HEK293 (cell line): ENCODE results near the gene WFDC12.

ENCODE experiments used
- CTCF ChIA-PET: fragments of 350-600 bp; formaldehyde crosslinking; extraction: SDS; loops from one replicate; lab custom pipeline; 2021; ENCODE audit warnings: antibody characterized with exemption; lab: Yijun Ruan, JAX
- POLR2A ChIA-PET: fragments of 300-600 bp; formaldehyde crosslinking; extraction: SDS; loops from one replicate; lab custom pipeline; 2020; ENCODE audit warnings: antibody characterized with exemption, inconsistent platforms; lab: Yijun Ruan, JAX
- H3K27ac ChIP-seq: fragments of 200-500 bp; sonication (Bioruptor generic); 2 replicates; pipeline ENCODE4 v1.5.1; 2014; ENCODE audit warnings: low read depth, low read length, control low read depth, inconsistent platforms; ENCODE audit errors: extremely low read depth
- H3K36me3 ChIP-seq, 2 experiments: fragments of 200-500 bp in 1 of 2; sonication (Bioruptor generic) in 1 of 2; 1 replicate in 1 of 2; 2 replicates in 1 of 2; pipeline ENCODE4 v1.5.1; 2014 to 2017; ENCODE audit warnings: inconsistent platforms in 2 of 2, low read length in 2 of 2; ENCODE audit not compliant: control insufficient read depth in 2 of 2, insufficient read depth in 1 of 2
- H3K4me1 ChIP-seq: fragments of 200-500 bp; sonication (Bioruptor generic); 2 replicates; pipeline ENCODE4 v1.5.1; 2014; ENCODE audit warnings: mild to moderate bottlenecking, low read length, inconsistent platforms; ENCODE audit not compliant: control insufficient read depth, insufficient read depth
- H3K4me3 ChIP-seq: 2 replicates; pipeline ENCODE4 v1.5.1; 2011; ENCODE audit warnings: low read depth, mild to moderate bottlenecking, control low read depth, low read length, moderate library complexity
- H3K9me3 ChIP-seq: fragments of 200-500 bp; sonication (Bioruptor generic); 2 replicates; pipeline ENCODE4 v1.5.1; 2014; ENCODE audit warnings: low read depth, low read length, inconsistent platforms; ENCODE audit not compliant: control insufficient read depth, insufficient read depth
- ATF2 ChIP-seq: fragments of 450-650 bp; formaldehyde crosslinking; IDR thresholded peaks from 2 replicates; pipeline ENCODE4 v1.5.1; 2016; ENCODE audit warnings: missing biosample characterization, missing genetic modification characterization, low read depth
- OVOL3 ChIP-seq: fragments of 450-650 bp; formaldehyde crosslinking; IDR thresholded peaks from 2 replicates; pipeline ENCODE4 v1.5.1; 2016; ENCODE audit warnings: missing biosample characterization, missing genetic modification characterization
- PBX3 ChIP-seq: sonication (generic); formaldehyde crosslinking; IDR thresholded peaks from 2 replicates; pipeline ENCODE4 v1.8.1; 2022; ENCODE audit warnings: mild to moderate bottlenecking, moderate library complexity, missing genetic modification reagents
- YY2 ChIP-seq: fragments of 450-650 bp; formaldehyde crosslinking; IDR thresholded peaks from 2 replicates; pipeline ENCODE4 v1.5.1; 2016; ENCODE audit warnings: missing biosample characterization, missing genetic modification characterization
- ZBTB21 ChIP-seq: fragments of 450-650 bp; formaldehyde crosslinking; IDR thresholded peaks from 2 replicates; pipeline ENCODE4 v1.5.1; 2017; ENCODE audit warnings: missing biosample characterization, missing genetic modification characterization
- ZNF214 ChIP-seq: fragments of 450-650 bp; formaldehyde crosslinking; IDR thresholded peaks from 2 replicates; pipeline ENCODE4 v1.5.1; 2017; ENCODE audit warnings: missing biosample characterization, mild to moderate bottlenecking, missing genetic modification characterization, borderline replicate concordance
- ZNF37A ChIP-seq: fragments of 450-650 bp; IDR thresholded peaks from 2 replicates; pipeline ENCODE4 v1.5.1; 2018; ENCODE audit warnings: missing biosample characterization, missing genetic modification characterization
- ZNF391 ChIP-seq: fragments of 450-650 bp; formaldehyde crosslinking; IDR thresholded peaks from 2 replicates; pipeline ENCODE4 v1.5.1; 2016; ENCODE audit warnings: low read depth, missing biosample characterization, missing genetic modification characterization, borderline replicate concordance
- ZNF510 ChIP-seq: fragments of 450-650 bp; formaldehyde crosslinking; IDR thresholded peaks from 2 replicates; pipeline ENCODE4 v1.5.1; 2018; ENCODE audit warnings: mild to moderate bottlenecking, missing genetic modification characterization, missing biosample characterization; ENCODE audit not compliant: insufficient replicate concordance
- ZNF548 ChIP-seq: fragments of 450-650 bp; formaldehyde crosslinking; IDR thresholded peaks from 2 replicates; pipeline ENCODE4 v1.5.1; 2016; ENCODE audit warnings: missing biosample characterization, missing genetic modification characterization
- ZNF621 ChIP-seq: fragments of 450-650 bp; formaldehyde crosslinking; IDR thresholded peaks from 2 replicates; pipeline ENCODE4 v1.5.1; 2017; ENCODE audit warnings: missing biosample characterization, missing genetic modification characterization
- ZNF660 ChIP-seq: fragments of 450-650 bp; IDR thresholded peaks from 2 replicates; pipeline ENCODE4 v1.5.1; 2018; ENCODE audit warnings: missing biosample characterization, mild to moderate bottlenecking, missing genetic modification characterization
- ZNF707 ChIP-seq: fragments of 450-650 bp; formaldehyde crosslinking; IDR thresholded peaks from 2 replicates; pipeline ENCODE4 v1.5.1; 2016; ENCODE audit warnings: missing biosample characterization, missing genetic modification characterization
- TF ChIP-seq, protein P1 (sequence below): fragments of 450-650 bp; formaldehyde crosslinking; conservative IDR thresholded peaks from 2 replicates; pipeline ENCODE4 v1.5.1; 2016; ENCODE audit warnings: low read depth, missing biosample characterization, missing genetic modification characterization
- TF ChIP-seq, protein P2 (sequence below): fragments of 450-650 bp; formaldehyde crosslinking; IDR thresholded peaks from 2 replicates; pipeline ENCODE4 v1.5.1; 2016; ENCODE audit warnings: missing biosample characterization, missing genetic modification characterization
- TF ChIP-seq, protein P3 (sequence below): fragments of 450-650 bp; formaldehyde crosslinking; IDR thresholded peaks from 2 replicates; pipeline ENCODE4 v1.5.1; 2016; ENCODE audit warnings: missing biosample characterization, missing genetic modification characterization
- TF ChIP-seq, protein P4 (sequence below): fragments of 450-650 bp; formaldehyde crosslinking; IDR thresholded peaks from 2 replicates; pipeline ENCODE4 v1.5.1; 2017; ENCODE audit warnings: missing biosample characterization, missing genetic modification characterization

The WFDC12 gene

GRCh38 chr20:45109634-45110033, 14.6 kb downstream of the WFDC12 start (continued):
- no peak for TF ChIP-seq ZNF214 (tag by site-specific recombination)
- no peak for TF ChIP-seq ZNF391

- Histone ChIP-seq H3K36me3 (no peaks in the 10 kb centered on the region), H3K4me1 (no peaks in the 10 kb centered on the region), H3K4me3 (no peak overlapping the region), H3K9me3 (no peaks in the 10 kb centered on the region), H3K27ac (no peak overlapping the region)
- ChIA-PET CTCF (interaction anchor here (0.6 to 4.1 kb wide), 6 partner anchors 9 to 186 kb away, joined by 3 to 14 read pairs (median 9); no protein-coding TSS in a partner anchor), POLR2A (no interaction called here)
- no peak for TF ChIP-seq ZNF548 (tag by site-specific recombination)
- no peak for TF ChIP-seq ZNF660 (tag by site-specific recombination)
- TF ChIP-seq ZNF707, result no peak
- no peak for TF ChIP-seq ZNF391
- TF ChIP-seq, protein P1, sequence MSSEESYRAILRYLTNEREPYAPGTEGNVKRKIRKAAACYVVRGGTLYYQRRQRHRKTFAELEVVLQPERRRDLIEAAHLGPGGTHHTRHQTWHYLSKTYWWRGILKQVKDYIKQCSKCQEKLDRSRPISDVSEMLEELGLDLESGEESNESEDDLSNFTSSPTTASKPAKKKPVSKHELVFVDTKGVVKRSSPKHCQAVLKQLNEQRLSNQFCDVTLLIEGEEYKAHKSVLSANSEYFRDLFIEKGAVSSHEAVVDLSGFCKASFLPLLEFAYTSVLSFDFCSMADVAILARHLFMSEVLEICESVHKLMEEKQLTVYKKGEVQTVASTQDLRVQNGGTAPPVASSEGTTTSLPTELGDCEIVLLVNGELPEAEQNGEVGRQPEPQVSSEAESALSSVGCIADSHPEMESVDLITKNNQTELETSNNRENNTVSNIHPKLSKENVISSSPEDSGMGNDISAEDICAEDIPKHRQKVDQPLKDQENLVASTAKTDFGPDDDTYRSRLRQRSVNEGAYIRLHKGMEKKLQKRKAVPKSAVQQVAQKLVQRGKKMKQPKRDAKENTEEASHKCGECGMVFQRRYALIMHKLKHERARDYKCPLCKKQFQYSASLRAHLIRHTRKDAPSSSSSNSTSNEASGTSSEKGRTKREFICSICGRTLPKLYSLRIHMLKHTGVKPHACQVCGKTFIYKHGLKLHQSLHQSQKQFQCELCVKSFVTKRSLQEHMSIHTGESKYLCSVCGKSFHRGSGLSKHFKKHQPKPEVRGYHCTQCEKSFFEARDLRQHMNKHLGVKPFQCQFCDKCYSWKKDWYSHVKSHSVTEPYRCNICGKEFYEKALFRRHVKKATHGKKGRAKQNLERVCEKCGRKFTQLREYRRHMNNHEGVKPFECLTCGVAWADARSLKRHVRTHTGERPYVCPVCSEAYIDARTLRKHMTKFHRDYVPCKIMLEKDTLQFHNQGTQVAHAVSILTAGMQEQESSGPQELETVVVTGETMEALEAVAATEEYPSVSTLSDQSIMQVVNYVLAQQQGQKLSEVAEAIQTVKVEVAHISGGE (tag by site-specific recombination), result no peak
- TF ChIP-seq OVOL3 (tag by site-specific recombination), result no peak
- TF ChIP-seq, protein P2, sequence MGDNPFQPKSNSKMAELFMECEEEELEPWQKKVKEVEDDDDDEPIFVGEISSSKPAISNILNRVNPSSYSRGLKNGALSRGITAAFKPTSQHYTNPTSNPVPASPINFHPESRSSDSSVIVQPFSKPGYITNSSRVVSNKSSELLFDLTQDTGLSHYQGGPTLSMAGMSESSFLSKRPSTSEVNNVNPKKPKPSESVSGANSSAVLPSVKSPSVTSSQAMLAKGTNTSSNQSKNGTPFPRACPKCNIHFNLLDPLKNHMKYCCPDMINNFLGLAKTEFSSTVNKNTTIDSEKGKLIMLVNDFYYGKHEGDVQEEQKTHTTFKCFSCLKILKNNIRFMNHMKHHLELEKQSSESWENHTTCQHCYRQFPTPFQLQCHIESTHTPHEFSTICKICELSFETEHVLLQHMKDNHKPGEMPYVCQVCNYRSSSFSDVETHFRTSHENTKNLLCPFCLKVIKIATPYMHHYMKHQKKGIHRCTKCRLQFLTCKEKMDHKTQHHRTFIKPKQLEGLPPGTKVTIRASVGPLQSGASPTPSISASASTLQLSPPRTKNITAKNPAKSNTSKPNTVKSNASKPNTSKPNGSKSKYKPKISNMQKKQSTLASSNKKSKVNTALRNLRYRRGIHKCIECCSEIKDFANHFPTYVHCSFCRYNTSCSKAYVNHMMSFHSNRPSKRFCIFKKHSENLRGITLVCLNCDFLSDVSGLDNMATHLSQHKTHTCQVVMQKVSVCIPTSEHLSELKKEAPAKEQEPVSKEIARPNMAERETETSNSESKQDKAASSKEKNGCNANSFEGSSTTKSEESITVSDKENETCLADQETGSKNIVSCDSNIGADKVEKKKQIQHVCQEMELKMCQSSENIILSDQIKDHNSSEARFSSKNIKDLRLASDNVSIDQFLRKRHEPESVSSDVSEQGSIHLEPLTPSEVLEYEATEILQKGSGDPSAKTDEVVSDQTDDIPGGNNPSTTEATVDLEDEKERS, result no peak
- TF ChIP-seq ATF2, result no peak
- TF ChIP-seq ZNF621 (tag by site-specific recombination), result no peak
- no peak for TF ChIP-seq YY2 (tag by site-specific recombination)
- TF ChIP-seq, protein P3, sequence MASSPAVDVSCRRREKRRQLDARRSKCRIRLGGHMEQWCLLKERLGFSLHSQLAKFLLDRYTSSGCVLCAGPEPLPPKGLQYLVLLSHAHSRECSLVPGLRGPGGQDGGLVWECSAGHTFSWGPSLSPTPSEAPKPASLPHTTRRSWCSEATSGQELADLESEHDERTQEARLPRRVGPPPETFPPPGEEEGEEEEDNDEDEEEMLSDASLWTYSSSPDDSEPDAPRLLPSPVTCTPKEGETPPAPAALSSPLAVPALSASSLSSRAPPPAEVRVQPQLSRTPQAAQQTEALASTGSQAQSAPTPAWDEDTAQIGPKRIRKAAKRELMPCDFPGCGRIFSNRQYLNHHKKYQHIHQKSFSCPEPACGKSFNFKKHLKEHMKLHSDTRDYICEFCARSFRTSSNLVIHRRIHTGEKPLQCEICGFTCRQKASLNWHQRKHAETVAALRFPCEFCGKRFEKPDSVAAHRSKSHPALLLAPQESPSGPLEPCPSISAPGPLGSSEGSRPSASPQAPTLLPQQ (tag by site-specific recombination), result no peak
- no peak for TF ChIP-seq PBX3 (CRISPR knock-in tag)
- TF ChIP-seq, protein P4, sequence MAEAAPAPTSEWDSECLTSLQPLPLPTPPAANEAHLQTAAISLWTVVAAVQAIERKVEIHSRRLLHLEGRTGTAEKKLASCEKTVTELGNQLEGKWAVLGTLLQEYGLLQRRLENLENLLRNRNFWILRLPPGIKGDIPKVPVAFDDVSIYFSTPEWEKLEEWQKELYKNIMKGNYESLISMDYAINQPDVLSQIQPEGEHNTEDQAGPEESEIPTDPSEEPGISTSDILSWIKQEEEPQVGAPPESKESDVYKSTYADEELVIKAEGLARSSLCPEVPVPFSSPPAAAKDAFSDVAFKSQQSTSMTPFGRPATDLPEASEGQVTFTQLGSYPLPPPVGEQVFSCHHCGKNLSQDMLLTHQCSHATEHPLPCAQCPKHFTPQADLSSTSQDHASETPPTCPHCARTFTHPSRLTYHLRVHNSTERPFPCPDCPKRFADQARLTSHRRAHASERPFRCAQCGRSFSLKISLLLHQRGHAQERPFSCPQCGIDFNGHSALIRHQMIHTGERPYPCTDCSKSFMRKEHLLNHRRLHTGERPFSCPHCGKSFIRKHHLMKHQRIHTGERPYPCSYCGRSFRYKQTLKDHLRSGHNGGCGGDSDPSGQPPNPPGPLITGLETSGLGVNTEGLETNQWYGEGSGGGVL (tag by site-specific recombination), result no peak
- TF ChIP-seq ZNF37A (tag by site-specific recombination), result no peak
- no peak for TF ChIP-seq ZBTB21 (tag by site-specific recombination)
- TF ChIP-seq ZNF510 (tag by site-specific recombination), result no peak
Observed at GRCh38 chr20:45105317-45105716, 18.9 kb downstream of the WFDC12 start.
